ENCODE results near the gene ZNF277.

Gene ZNF277

DNA sequence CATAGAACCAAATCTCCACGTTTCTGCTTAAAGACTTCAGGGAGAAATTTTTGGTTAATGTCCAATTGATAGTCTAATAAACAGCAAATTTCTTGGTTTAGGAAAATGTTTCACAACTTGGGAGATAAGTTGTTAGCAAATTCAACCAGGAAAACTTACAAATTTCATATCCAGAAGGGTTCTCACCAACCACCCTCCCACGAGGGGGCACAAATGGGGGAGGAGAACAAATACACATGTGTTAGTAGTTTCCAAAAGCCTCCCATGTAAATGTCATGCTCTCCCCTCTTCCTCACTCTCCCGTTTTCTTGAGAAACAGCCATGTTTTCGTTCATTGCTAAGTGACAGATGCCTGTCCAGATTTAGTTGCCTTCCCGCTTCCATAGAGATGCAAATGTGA, 10.8 kb upstream of the ZNF277 start:
- ATAC-seq (replicated peaks), result no peak
- no peaks in the 10 kb centered on the region for H3K4me1 Mint-ChIP-seq
- no peak for DNase-seq
- H3K4me3 Mint-ChIP-seq, result no peak overlapping the region
- H3K9me3 Mint-ChIP-seq, result peaks cover 3% of the 10 kb centered on the region in 2 donors
- H3K27me3 Mint-ChIP-seq, result peaks cover 23 to 33% of the 10 kb centered on the region in 2 donors
- H3K36me3 Mint-ChIP-seq, result no peaks in the 10 kb centered on the region
- no peak overlapping the region for H3K27ac Mint-ChIP-seq

DNA sequence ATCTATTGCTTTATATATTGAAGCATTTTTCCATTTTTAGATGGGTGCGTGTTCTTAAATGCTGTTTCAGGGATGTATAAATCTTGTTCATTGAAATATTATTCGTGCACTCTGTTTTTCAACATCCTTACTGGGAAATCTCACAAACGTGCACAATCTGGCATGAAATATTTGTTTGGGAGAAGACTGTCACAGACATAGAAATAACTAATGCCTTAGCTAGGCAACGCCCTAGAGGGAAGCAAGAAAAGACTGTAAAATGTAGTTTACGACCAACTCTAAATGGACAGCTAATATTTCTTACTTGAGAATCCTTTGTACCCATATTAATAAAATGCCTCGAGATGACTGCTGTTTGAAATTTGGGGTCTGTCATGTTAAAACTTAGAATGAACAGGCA, 9.2 kb upstream of the ZNF277 start:
- Mint-ChIP-seq H3K27me3 (peaks cover 35 to 46% of the 10 kb centered on the region in 2 donors), H3K4me3 (no peak overlapping the region), H3K27ac (no peak overlapping the region), H3K9me3 (peaks cover 3% of the 10 kb centered on the region in 2 donors), H3K4me1 (no peaks in the 10 kb centered on the region), H3K36me3 (no peaks in the 10 kb centered on the region)
- no peak for ATAC-seq (replicated peaks)
- DNase-seq, result no peak

DNA sequence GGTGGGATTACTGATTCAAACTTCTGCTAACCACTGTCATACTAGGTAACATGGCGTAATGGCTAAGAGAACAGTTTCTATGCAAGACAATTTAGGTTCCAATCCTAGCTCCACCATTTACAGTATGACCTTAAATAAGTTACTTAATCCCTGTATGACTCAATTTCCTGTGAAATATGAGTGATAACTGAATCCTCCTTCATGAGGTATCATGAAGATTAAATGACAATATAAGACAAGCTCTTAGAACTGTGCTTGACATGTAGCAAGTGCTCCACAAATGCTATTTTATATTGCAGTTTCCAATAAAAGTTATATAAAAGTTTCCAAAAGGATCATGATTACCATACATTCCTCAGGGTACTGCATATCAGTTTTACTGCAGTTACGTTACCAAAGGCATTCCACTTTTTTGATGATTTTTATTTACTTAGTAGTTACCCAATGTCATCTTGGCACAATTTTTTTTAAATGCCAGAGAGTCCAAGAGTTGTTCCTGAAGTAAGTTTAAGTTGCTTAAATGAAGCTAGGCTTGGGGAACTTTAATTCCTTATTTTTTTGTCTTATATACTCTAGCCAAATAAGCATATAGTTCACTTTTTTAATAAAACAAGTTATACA, 7.3 kb upstream of the ZNF277 start:
- H3K27ac Mint-ChIP-seq, result no peak overlapping the region
- no peaks in the 10 kb centered on the region for H3K9me3 Mint-ChIP-seq
- no peak for DNase-seq
- H3K4me1 Mint-ChIP-seq, result peaks cover 5 to 8% of the 10 kb centered on the region in 2 donors
- peaks cover 40 to 52% of the 10 kb centered on the region in 2 donors for H3K27me3 Mint-ChIP-seq
- no peak for ATAC-seq (replicated peaks)
- H3K36me3 Mint-ChIP-seq, result no peaks in the 10 kb centered on the region
- H3K4me3 Mint-ChIP-seq, result no peak overlapping the region

DNA sequence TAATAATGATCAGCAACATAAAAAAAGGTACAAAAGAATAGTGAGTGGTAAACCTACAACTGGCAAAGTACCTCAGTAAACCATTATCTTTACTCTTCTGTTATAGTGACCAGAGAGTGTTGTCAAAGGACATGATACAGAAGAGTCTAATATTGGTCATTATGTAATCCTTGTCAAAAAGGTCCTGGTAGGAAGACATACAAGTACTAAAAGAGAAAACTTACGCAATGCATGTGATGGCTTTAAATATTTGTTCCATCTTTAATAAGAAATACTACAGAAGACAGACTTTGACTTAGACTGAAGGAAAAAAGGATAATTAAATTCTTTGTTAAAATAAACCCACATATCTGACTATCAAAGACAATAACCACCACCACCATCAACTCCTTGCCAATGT, 6.8 kb upstream of the ZNF277 start:
- H3K4me1 Mint-ChIP-seq, result peaks cover 10 to 13% of the 10 kb centered on the region in 2 donors
- H3K36me3 Mint-ChIP-seq, result no peaks in the 10 kb centered on the region
- DNase-seq, result no peak

DNA sequence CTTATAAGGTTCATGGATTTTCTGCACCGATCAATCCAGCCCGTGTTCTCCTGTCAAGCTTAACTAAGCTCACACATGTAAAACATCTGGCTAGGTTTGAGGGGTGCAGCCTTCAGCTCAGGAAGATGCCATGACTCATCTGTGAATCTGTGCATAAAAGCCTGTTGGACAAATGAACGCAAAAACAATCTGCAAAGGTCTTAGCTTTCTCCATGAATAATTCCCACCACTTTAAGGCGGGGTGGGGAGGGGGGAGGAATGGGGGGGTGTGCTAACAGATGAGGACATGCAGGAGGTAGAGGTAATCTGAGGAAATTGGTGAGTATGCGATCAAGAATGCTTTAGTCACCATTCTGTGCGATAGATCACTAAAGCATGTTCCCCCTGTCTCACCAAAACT, 5.1 kb upstream of the ZNF277 start:
- Mint-ChIP-seq H3K9me3 (no peaks in the 10 kb centered on the region), H3K27me3 (peaks cover 45 to 52% of the 10 kb centered on the region in 2 donors)

More for the DNA sequence above, 6.8 kb upstream of the ZNF277 start:
- peaks cover 44 to 56% of the 10 kb centered on the region in 2 donors for H3K27me3 Mint-ChIP-seq
- no peak for ATAC-seq (replicated peaks)
- H3K27ac Mint-ChIP-seq, result no peak overlapping the region
- H3K9me3 Mint-ChIP-seq, result no peaks in the 10 kb centered on the region
- H3K4me3 Mint-ChIP-seq, result no peak overlapping the region

DNA sequence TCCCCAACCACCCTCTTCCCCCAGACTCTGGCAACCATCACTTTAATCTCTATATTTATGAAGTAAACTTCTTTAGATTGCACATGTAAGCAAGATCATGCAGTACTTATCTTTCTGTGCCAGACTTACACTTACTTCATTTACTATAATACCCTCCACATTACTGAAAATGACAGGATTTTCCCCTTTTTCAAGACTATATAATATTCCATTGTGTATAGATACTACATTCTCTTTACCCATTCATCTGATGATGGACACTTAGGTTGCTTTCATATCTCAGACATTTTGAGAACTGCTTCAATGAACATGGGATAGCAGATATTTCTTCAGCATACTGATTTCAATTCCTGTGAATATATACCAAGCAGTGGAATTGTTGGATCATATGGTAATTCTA, 4.7 kb upstream of the ZNF277 start:
- Mint-ChIP-seq H3K27ac (no peak overlapping the region), H3K4me3 (no peak overlapping the region), H3K36me3 (no peaks in the 10 kb centered on the region), H3K4me1 (peaks cover 20 to 25% of the 10 kb centered on the region in 2 donors), H3K27me3 (peaks cover 44 to 52% of the 10 kb centered on the region in 2 donors), H3K9me3 (no peaks in the 10 kb centered on the region)
- no peak for ATAC-seq (replicated peaks)
- no peak for DNase-seq

More for the DNA sequence above, 5.1 kb upstream of the ZNF277 start:
- no peak for DNase-seq
- H3K27ac Mint-ChIP-seq, result no peak overlapping the region
- peaks cover 19 to 22% of the 10 kb centered on the region in 2 donors for H3K4me1 Mint-ChIP-seq
- no peak for ATAC-seq (replicated peaks)
- no peak overlapping the region for H3K4me3 Mint-ChIP-seq
- H3K36me3 Mint-ChIP-seq, result no peaks in the 10 kb centered on the region

DNA sequence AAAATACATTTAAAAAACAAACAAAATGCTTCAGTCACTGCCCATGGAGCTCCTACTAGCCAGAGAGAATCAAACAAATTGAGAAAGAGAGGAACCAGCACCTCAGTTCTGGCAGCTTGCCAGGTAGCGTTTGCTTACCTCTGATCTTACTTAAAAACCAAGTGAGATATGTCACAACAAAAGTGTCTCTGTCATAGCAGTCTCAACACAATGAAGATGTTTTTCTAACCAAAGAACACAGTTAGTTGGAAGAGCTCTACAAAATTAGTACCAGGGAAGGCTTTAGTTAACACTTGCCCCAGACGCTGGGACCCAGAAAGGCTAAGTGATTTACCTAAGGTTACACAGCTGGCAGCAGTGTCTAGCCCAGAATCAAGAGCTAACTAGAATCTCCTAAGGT, 3.7 kb upstream of the ZNF277 start:
- Mint-ChIP-seq H3K4me1 (peaks cover 23 to 27% of the 10 kb centered on the region in 2 donors), H3K9me3 (no peaks in the 10 kb centered on the region), H3K27ac (no peak overlapping the region), H3K4me3 (no peak overlapping the region), H3K27me3 (peaks cover 44 to 48% of the 10 kb centered on the region in 2 donors), H3K36me3 (no peaks in the 10 kb centered on the region)
- ATAC-seq (replicated peaks), result no peak
- no peak for DNase-seq

DNA sequence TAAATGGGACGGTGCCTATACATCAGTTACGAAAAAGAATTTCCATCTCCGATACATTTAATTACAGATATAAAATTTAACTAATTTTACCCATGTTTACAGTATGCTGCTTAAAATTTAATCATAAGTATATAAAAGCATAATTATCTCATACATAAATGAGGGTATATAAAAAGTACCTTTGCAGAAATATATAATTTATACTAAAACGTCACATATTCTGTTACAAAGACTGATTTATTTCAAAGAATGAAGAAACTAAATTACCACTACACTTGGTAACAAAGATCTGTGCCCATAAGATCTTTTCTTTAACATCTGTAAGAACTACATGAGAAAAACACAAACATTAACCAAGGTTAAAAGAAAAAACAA, 3.1 kb upstream of the ZNF277 start:
- H3K4me3 Mint-ChIP-seq, result no peak overlapping the region
- H3K27me3 Mint-ChIP-seq, result peaks cover 42 to 44% of the 10 kb centered on the region in 2 donors
- H3K36me3 Mint-ChIP-seq, result no peaks in the 10 kb centered on the region
- H3K4me1 Mint-ChIP-seq, result peaks cover 23 to 27% of the 10 kb centered on the region in 2 donors
- H3K27ac Mint-ChIP-seq, result no peak overlapping the region
- no peaks in the 10 kb centered on the region for H3K9me3 Mint-ChIP-seq
- ATAC-seq (replicated peaks) (no peak), DNase-seq (no peak)

DNA sequence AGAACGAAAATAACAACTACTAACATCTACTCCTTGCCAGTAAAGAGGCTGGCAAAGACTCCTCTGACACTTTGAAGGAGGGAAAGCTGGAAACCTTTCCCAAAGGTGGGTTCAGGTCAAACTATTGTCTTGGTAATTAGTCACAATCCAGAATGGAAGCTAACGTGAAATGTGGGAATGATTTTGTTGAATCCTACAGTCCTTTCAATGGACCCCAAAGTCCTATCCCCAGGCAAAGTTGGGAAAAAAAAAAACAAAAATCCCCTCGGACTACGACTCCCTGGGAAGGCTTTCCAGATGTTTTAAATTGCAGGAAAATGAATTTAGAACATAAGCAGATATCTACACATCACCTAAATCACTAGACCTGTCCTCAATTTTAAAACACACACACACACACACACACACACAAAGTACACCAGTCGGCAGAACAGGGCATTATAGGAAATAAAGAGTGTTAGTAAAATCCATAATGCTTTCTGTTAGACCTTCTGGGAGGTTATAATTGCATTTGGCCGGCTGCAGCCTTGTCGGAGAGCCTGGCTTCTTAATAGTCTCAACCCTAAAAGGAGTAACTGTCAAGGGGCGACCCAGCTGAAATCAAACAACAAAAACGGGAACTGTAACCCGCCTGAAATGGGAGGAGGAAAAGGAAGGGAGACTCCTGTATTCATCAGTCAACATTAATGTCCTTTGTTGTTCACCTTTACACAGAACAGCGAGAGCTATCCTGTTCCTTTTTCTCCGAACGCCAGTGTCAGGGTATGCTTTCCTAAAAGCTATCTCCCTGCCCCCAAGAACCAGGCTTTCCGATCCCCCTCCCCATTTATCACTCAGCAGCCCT, 1.8 kb upstream of the ZNF277 start:
- ATAC-seq (replicated peaks) (no peak), DNase-seq (no peak)
- H3K36me3 Mint-ChIP-seq, result peaks cover 0 to 2% of the 10 kb centered on the region in 2 donors
- peak overlapping the region; percentile 95 to 97 for H3K4me3 Mint-ChIP-seq
- no peak overlapping the region for H3K27ac Mint-ChIP-seq
- no peaks in the 10 kb centered on the region for H3K9me3 Mint-ChIP-seq
- peaks cover 40 to 42% of the 10 kb centered on the region in 2 donors for H3K27me3 Mint-ChIP-seq
- H3K4me1 Mint-ChIP-seq, result peaks cover 23 to 27% of the 10 kb centered on the region in 2 donors

DNA sequence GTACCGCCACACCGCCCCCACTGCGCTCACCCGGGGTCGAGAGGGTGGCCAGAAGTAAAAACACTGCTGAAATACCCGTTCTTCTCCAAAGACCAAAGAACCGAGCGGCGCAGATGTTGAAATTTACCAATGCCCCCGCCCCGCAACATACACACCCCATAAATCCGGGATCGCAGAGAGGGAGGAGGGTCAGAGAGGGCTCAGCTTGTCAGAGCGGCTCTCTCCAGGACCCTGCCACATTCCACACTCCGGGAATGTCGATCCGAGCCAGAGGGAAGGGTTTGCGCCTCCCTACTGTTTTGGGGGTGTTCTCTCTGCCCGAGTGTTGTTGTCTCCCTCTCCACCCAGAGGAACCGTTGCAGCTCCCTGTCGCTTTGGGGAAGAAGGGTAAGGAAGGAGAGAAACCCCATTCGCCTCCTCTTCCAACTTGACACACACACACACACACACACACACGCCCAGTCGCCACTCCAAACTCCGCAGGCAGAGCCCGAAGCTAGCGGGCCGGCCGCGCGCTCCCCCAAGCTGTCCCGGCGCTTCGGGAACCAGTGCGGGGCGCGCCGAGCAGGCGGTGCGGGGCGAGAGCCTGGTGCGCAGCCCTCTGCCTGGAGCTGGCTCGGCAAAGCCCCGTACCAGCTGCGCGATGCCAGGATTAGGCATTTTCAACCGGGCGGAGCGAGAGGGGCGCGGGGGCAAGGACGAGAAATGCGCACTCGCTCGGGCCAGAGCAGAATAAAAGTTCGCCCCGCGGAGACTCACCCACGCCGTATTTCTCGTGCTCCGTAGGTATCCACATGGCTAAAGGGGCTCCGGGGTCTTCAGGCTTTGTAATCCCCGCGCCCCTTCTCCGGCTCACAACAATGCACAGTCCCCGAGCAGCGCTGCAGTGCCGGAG, 905 bp upstream of the ZNF277 start:
- DNase-seq (no peak), ATAC-seq (replicated peaks) (peak; percentile 11 to 20)
- H3K27ac Mint-ChIP-seq, result no peak overlapping the region
- no peaks in the 10 kb centered on the region for H3K9me3 Mint-ChIP-seq
- H3K4me3 Mint-ChIP-seq, result peak overlapping the region; percentile 95 to 97
- peaks cover 23 to 27% of the 10 kb centered on the region in 2 donors for H3K4me1 Mint-ChIP-seq
- peaks cover 35 to 38% of the 10 kb centered on the region in 2 donors for H3K27me3 Mint-ChIP-seq
- peaks cover 0 to 2% of the 10 kb centered on the region in 2 donors for H3K36me3 Mint-ChIP-seq

DNA sequence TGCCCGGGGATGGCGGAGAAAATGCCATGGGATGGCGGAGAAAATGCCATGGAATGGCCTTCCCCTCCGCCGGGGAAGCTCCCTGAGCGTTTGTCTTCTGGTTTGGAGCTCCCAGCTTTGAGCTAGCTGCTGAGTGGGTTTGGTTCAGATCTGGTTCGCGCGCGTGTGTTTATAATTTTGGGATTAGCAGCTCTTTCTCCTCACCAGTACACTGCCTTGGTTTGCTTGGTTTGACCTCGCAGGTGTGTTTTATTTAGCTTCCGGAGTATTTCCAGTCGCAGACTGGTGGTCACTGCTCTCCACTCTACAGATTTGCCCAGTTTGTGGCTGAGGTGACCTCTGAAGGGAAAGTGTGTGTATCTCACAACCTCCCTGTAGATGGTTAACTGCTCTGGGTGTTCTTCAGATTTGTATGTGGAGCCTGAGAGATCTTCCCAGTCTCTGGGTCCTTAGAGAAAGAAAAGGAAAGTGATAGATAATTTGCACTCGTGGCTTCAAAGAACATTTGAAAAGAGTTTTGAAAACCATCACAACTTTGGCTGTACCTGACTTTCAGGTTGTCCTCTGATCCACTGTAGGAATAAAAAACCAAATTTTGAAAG, 597 bp downstream of the ZNF277 start:
- Mint-ChIP-seq H3K4me3 (peak overlapping the region; percentile 95 to 97), H3K27me3 (peaks cover 22 to 27% of the 10 kb centered on the region in 2 donors), H3K9me3 (no peaks in the 10 kb centered on the region), H3K27ac (peak overlapping the region; percentile 93), H3K4me1 (peaks cover 28 to 36% of the 10 kb centered on the region in 2 donors), H3K36me3 (peaks cover 0 to 2% of the 10 kb centered on the region in 2 donors)
- ATAC-seq (replicated peaks) (no peak), DNase-seq (no peak)

DNA sequence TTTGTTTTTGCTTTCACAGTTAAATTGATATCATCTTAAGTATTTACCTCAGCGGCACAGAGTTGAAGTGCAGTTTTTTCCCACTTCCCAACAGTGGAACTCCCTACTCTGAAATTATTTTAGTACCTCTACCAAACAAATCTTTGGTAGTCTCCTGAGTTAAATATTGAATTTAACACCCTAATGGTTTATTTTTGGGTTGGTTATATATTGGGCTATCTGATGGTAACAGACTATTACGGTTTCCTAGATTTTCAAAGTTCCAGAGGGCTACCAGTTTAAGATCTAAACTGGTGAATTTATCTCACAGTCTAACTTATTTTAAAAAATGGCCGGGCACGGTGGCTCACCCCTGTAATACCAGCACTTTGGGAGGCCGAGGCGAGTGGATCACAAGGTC, 1.3 kb downstream of the ZNF277 start:
- Mint-ChIP-seq H3K27me3 (peaks cover 19 to 22% of the 10 kb centered on the region in 2 donors), H3K4me1 (peaks cover 29 to 40% of the 10 kb centered on the region in 2 donors), H3K4me3 (peak overlapping the region in 1 of 2 donors; percentile 36), H3K36me3 (peaks cover 2 to 3% of the 10 kb centered on the region in 2 donors), H3K27ac (no peak overlapping the region), H3K9me3 (no peaks in the 10 kb centered on the region)
- ATAC-seq (replicated peaks), result no peak
- no peak for DNase-seq

DNA sequence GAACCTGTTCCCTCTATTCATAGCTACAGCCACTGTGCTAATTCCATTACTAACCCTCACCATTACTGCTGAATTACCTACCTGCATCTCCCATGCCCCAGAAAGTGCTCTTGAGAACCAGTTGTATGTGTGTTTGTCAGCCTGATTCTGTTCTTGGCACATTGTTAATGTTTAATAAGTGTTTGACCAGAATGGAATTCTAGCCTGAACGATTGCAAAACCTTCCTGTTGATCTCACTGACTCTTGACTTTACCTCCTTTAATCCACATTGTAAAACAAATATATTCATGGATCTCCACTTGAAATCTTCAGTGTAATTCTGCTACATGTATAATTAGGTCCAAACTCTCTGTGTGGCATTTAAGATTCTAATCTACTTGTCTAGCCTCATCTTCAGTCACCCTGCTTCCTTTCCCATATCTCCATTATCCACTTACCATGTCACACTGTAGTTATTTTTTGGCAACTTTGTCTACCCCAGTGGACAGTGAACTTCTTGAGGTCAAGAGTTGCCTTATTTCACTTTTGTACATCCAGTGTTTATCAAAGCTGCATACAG, 4.9 kb downstream of the ZNF277 start:
- no peaks in the 10 kb centered on the region for H3K27me3 Mint-ChIP-seq
- peaks cover 16 to 31% of the 10 kb centered on the region in 2 donors for H3K4me1 Mint-ChIP-seq
- H3K9me3 Mint-ChIP-seq, result no peaks in the 10 kb centered on the region
- ATAC-seq (replicated peaks) (no peak), DNase-seq (no peak)
- no peak overlapping the region for H3K27ac Mint-ChIP-seq
- H3K36me3 Mint-ChIP-seq, result peaks cover 6 to 7% of the 10 kb centered on the region in 2 donors
- no peak overlapping the region for H3K4me3 Mint-ChIP-seq
